Activated CD4-positive, alpha-beta T cell treated with anti-CD3 and anti-CD28 coated beads, Interleukin-2, amount 50 U/mL, for 48 hours (primary cell): ENCODE data around the gene SPOPL.

Source experiments
- DNase-seq, 2 experiments: peaks; one replicate each; pipeline ENCODE4 v3.0.0-alpha.2; 2020

SPOPL gene

GRCh38 chr2:138609446-138609845 lies 107.9 kb downstream of the SPOPL start:
- DNase-seq, result no peak

DNA sequence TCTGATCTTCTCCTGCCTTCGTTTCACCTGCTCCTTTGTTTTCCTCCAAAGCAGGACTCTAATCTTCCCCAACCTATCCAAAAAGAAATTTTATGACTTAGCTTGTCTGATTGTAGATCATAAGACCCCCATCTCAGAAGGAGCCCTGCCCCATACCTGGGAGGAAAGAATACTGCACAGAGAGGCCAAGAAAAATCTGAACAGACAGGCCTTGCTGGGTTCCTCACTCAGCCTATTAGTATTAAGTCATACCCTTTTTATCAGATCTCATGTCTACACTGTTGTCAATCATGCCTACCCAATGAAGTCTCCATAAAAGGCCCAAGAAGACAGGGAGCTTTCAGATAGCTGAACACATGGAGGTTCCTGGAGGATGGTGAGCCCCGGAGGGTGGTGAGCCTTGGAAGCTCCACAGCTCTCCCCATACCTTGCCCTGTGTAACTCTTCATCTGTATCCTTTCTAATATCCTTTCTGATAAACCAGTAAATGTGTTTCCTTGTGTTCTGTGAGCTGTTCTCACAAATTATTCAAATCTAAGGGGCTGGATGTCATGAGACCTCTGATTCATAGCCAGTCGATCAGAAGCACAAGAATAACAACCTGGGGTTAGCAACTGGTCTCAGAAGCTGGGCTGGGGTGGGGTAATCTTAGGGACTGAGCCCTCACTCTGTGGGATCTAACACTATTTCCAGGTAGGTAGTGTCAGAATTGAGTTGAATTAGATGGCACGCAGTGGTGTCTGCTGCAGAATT lies 108.8 kb downstream of the SPOPL start:
- DNase-seq, result no peak

DNA sequence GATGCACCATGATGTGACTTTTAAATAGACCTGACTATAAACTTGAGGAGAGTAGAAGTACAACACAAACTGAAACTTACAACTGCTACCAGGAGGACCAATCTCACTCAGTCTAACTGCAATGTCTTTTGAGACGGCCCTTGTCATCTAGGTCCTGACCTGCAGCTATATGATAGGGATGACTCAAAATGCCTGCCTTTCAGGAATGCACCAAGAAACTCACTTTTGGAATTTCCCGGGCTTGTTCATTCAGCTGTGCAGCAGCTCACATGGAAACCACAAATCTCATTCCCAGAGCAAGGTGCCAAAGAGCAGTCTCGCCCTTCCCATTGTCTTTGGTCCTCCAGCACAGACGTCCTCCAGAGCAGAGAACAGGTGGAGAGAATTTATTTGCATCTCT lies 113.7 kb downstream of the SPOPL start:
- DNase-seq, result no peak

GRCh38 chr2:138617026-138617425 lies 115.5 kb downstream of the SPOPL start:
- no peak for DNase-seq

- DNase-seq, result no peak
These were observed 117.4 kb downstream of the SPOPL start for GRCh38 chr2:138618971-138619370.

GRCh38 chr2:138620431-138620830 lies 118.9 kb downstream of the SPOPL start:
- no peak for DNase-seq

DNA sequence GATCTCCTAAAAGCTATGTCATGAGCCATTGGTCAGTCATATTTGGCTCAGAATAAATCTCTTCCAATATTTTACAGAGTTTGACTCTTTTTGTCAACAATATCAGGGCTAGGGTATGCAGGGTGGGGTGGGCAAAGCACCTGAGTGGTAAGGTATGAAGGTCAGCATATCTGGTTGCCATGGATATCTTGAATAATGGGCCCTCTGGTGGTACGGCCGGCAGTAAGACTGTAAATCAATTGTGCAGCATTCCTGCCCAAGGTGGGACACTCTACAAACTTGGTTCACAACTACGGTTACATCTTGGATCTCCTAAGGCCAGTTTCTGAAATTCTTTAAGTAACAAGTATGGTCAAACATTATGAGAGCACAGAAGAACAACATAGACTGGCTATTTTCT lies 119.6 kb downstream of the SPOPL start:
- no peak for DNase-seq

DNA sequence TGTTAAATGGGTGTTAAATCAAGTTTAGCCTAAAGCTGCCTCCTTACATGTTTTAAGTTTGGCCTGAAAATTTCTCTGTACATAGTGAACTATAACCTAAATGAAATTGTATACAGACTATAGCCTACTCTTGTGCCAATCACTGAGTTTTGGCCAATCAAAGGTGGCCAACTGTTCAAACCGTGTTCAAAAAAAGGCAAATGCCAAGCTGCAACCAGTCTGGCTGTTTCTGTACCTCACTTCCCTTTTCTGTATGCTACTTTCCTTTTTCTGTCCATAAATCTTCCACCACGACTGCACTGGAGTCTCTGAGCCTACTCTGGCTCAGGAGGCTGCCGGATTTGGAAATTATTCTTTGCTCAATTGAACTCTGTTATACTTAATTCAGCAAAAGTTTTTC lies 121.0 kb downstream of the SPOPL start:
- DNase-seq, result no peak
